HUES64 (cell line): Measurements from ENCODE around the gene CERK.

Experiments
- H3K27ac ChIP-seq: 2 replicates; pipeline ENCODE4 v1.7.0; 2013; ENCODE audit warnings: low read depth, low read length, inconsistent platforms
- H3K27me3 ChIP-seq: 2 replicates; pipeline ENCODE4 v1.6.1; 2013; ENCODE audit warnings: mild to moderate bottlenecking, low read length; ENCODE audit not compliant: insufficient read depth
- H3K36me3 ChIP-seq: 2 replicates; pipeline ENCODE4 v1.6.1; 2013; ENCODE audit warnings: mild to moderate bottlenecking, low read length; ENCODE audit not compliant: insufficient read depth
- H3K4me1 ChIP-seq: 2 replicates; pipeline ENCODE4 v1.6.1; 2013; ENCODE audit warnings: mild to moderate bottlenecking, low read length, moderate library complexity; ENCODE audit not compliant: insufficient read depth
- H3K4me3 ChIP-seq: 2 replicates; pipeline ENCODE4 v1.5.1; 2013; ENCODE audit warnings: mild to moderate bottlenecking, low read length, moderate library complexity
- H3K9ac ChIP-seq: 2 replicates; pipeline ENCODE4 v1.6.1; 2013; ENCODE audit warnings: mild to moderate bottlenecking, low read depth, low read length
- H3K9me3 ChIP-seq: 2 replicates; pipeline ENCODE4 v1.6.1; 2013; ENCODE audit warnings: low read depth, low read length; ENCODE audit not compliant: insufficient read depth
- WGBS: fragments of 150-250, 120-280 bp; methylation state at CpG from one replicate; pipeline ENCODE4 v1.1.7; 2013; ENCODE audit warnings: missing lambda C conversion rate; 5-methylcytosine and 5-hydroxymethylcytosine counted together

Gene CERK

DNA sequence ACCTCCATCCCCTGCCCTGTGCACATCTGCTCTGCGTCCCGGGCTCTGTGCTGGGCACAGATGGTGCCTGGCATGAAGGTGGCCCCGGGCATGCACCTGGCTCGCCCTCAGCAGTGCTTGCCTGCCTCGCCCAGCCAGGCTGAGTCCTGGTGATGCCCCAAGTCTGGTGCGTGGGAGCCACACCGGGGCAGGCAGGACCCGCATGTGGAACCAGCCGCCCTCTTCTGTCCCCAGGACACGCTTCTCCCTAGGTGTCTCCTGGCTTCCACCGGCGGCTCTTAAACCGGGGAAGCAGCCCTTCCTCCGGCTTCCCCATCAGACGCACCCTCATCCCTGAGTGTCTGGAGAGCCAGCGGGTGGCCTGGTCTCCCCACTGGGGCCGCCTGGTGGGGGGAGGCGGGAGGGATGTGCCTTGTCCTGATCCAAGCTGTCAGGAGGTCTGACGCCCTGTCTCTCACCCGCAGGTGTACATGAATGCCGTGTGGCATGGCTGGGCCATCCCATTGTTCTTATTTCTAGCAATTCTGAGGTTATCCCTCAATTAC is 72.8 kb downstream of the CERK start:
- no peaks in the 10 kb centered on the region for H3K9me3 ChIP-seq
- H3K27me3 ChIP-seq, result no peaks in the 10 kb centered on the region
- no peak overlapping the region for H3K9ac ChIP-seq
- H3K4me3 ChIP-seq, result no peak overlapping the region
- H3K4me1 ChIP-seq, result no peaks in the 10 kb centered on the region
- 96% methylated on average over 21 of the region's 21 CpGs for WGBS
- H3K27ac ChIP-seq, result no peak overlapping the region
- H3K36me3 ChIP-seq, result peaks cover 8% of the 10 kb centered on the region

DNA sequence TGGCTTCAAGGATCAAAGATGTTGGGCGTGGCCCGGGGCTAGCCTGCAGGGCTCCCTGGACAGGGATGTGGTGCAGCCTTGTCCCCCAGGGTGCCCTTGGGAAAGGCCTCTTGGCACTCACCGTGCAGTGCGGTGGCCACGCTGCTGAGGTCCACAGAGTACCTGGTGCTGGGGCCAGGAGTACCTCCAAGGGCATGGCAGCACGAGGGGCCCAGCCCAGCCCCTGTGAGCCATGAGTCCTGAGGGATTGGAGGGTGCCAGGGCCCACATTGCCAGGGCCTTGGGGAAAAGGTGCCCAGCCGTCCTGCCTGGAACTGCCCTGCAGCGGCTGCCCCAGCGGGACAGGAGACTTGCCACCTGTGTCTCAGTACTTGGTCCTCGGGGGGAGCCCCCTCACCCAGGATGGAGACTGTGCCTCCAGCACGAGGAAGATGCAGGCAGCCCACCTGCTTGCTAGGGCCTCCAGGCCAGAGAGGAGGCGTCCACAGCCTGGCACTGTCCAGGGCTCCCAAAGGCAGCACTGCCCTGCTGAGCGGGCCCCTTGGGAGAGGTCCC is 73.7 kb downstream of the CERK start:
- no peaks in the 10 kb centered on the region for H3K9me3 ChIP-seq
- 94% methylated on average over 13 of the region's 13 CpGs for WGBS
- no peaks in the 10 kb centered on the region for H3K4me1 ChIP-seq
- H3K27ac ChIP-seq, result no peak overlapping the region
- peaks cover 8% of the 10 kb centered on the region for H3K36me3 ChIP-seq
- H3K9ac ChIP-seq, result no peak overlapping the region
- H3K27me3 ChIP-seq, result no peaks in the 10 kb centered on the region
- H3K4me3 ChIP-seq, result no peak overlapping the region

DNA sequence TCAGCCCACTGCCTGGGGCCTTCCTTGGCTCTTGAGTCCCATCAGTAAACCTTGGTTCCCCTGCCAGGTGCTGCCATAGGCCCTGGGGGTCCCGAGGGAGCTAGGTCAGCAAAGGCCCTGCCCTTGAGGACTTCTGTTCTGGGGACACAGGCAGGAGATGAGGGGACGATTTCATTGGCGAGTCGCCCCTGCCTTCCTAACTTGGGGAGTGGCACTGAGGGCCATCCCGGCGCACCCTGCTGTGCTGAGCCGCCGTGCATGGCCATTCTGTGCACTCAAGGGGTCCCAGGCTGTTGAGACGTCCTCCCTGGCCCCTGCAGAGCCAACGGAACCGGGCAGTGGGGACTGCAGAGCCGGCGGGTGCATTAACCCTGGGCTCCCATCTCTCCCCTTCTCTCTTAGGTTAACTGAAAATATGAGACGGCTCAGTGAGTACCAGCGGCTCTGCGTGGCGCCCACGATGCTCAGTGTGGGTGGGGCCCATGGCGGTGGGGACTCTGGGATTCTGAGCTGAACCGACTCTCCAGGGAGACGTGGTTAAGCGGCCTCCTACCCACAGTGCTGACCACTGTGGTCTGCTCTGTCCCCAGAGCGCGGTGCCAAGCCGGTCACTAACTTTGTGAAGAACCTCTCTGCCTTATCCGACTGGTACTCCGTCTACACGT is 74.5 kb downstream of the CERK start:
- Histone ChIP-seq H3K27ac (no peak overlapping the region), H3K27me3 (no peaks in the 10 kb centered on the region), H3K4me1 (no peaks in the 10 kb centered on the region), H3K36me3 (0 out of 2 replicates have a peak, but pooled peaks cover 3% of the 10 kb centered on the region), H3K9ac (no peak overlapping the region), H3K9me3 (no peaks in the 10 kb centered on the region), H3K4me3 (no peak overlapping the region)
- WGBS, result 95% methylated on average over 28 of the region's 28 CpGs

DNA sequence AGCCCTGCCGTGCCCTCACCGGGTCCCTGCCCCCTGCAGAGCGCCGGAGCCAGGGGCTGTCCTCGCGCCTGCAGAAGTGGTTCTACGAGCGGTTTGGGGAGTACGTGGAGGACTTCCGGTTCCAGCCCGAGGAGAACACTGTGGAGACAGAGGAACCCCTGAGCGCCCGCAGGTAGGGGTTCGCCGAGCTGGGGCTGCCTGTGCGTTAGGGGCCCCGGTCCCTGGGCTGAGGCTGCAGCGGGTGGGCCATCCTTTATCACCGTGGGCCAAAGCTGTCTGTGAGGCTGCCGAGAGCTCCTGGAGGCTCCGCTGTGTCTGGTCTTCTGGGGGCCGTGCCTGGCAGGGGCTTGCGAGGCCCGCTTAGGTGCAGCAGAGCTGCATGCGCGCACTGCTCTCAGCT is 75.1 kb downstream of the CERK start:
- Histone ChIP-seq H3K4me1 (no peaks in the 10 kb centered on the region), H3K4me3 (no peak overlapping the region), H3K9ac (no peak overlapping the region), H3K36me3 (0 out of 2 replicates have a peak, but pooled peaks cover 3% of the 10 kb centered on the region), H3K27me3 (no peaks in the 10 kb centered on the region), H3K9me3 (no peaks in the 10 kb centered on the region), H3K27ac (no peak overlapping the region)
- WGBS, result 88% methylated on average over 26 of the region's 26 CpGs

DNA sequence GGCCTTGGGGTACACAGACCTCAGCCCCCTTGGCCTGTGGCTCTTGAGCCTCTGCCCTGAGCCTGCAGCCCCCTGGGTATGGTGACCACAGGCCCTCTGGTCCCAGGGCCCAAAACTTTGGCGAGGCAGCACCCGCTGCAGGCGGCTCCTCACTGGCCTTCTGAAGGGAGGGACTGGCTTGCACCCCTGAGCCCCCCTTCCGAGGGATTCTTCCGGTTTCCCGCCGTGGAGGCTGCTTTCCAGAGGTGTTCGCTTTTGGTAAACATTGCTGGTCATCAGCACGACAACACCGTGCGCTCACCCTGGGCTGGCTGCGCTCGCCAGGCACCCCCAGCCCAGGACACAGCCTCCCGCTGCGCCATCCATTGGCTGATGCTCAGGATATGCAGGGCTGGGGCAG is 75.8 kb downstream of the CERK start:
- Histone ChIP-seq H3K4me1 (no peaks in the 10 kb centered on the region), H3K27me3 (no peaks in the 10 kb centered on the region), H3K9me3 (no peaks in the 10 kb centered on the region), H3K36me3 (0 out of 2 replicates have a peak, but pooled peaks cover 3% of the 10 kb centered on the region), H3K27ac (no peak overlapping the region), H3K4me3 (no peak overlapping the region), H3K9ac (no peak overlapping the region)
- 93% methylated on average over 15 of the region's 15 CpGs for whole genome bisulfite sequencing

DNA sequence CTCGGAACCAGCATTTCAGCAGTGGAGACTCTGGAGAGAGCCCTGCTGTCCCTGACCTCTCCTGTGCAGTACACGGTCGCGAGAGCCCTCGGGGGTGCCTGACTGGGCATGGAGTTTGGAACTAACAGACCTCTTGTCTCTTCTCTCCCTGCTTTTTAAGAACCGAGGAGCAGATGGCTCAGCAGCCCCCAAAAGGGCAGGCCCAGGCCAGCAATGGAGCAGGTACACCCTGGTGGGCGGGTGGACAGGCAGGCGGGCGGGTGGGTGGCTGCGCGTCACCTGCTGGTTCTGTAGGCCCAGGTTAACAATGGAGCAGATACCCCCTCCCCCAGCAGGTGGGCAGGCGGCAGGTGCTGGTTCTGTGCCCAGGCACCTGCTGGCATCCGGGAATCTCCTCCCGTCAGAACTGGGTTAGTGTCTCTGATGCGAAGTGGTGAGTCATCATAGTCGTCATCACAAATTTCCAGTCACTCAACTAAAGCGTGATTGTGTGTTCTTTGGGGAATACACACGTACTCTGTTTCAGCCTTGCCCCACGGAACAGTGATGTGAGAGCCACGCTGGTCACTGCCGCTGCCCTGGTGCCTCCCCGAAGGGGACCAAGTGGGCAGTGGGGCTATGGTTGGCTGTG is 76.7 kb downstream of the CERK start:
- 88% methylated on average over 22 of the region's 22 CpGs for WGBS
- Histone ChIP-seq H3K4me3 (no peak overlapping the region), H3K4me1 (no peaks in the 10 kb centered on the region), H3K36me3 (no peaks in the 10 kb centered on the region), H3K9me3 (no peaks in the 10 kb centered on the region), H3K27me3 (no peaks in the 10 kb centered on the region), H3K27ac (no peak overlapping the region), H3K9ac (no peak overlapping the region)

DNA sequence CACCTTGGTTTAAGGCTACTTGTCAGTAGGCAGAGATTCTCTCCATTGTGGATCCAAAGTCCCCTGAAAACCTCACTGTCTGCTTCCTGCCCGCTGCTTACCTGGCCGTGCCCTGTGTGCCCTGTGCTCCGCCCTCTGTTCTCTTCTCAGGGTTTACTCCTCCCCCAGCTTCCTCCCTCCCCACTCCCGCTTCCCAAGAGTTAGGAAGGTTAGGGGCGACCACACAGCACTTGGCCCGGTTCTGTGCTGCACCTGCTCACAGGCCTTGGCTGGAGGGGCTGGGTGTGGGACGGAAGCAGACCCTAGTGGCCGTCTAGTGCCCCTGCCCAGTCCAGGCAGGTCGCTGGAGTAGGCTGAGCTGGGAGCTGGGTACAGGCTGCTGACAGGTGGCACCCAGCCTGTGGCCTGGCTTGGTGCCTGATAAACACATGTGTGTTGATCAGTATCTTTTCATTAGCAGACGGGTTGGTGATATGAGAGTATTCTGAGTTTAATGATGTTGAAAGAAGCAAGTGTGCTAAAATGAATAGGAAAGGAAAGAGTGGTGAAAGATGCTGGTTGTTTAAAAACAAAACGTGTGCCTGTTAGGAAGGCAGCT is 77.3 kb downstream of the CERK start:
- no peak overlapping the region for H3K4me3 ChIP-seq
- H3K4me1 ChIP-seq, result no peaks in the 10 kb centered on the region
- H3K36me3 ChIP-seq, result no peaks in the 10 kb centered on the region
- no peak overlapping the region for H3K9ac ChIP-seq
- 82% methylated on average over 11 of the region's 11 CpGs for WGBS
- no peaks in the 10 kb centered on the region for H3K27me3 ChIP-seq
- H3K27ac ChIP-seq, result no peak overlapping the region
- no peaks in the 10 kb centered on the region for H3K9me3 ChIP-seq

DNA sequence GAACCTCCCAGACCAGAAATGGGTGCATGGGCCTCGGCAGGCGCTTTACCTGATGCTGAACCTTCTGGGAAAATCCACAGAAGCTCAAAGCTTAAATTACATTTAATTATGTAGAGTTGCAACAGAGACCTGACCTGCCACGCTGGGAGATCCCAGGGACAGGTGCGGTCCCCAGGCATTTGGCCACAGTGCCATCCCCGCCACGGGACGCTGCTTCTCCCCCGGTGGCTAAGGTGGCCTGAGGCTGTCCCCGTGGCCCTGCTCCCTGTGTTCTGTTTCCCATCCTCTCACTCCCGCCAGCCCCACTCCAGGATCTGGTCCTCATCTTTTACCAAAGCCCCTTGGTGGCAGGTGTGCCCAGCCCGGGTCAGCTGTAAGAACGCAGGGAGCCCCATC is 78.3 kb downstream of the CERK start:
- Histone ChIP-seq H3K4me3 (no peak overlapping the region), H3K27ac (no peak overlapping the region)
- WGBS, result 95% methylated on average over 12 of the region's 12 CpGs

DNA sequence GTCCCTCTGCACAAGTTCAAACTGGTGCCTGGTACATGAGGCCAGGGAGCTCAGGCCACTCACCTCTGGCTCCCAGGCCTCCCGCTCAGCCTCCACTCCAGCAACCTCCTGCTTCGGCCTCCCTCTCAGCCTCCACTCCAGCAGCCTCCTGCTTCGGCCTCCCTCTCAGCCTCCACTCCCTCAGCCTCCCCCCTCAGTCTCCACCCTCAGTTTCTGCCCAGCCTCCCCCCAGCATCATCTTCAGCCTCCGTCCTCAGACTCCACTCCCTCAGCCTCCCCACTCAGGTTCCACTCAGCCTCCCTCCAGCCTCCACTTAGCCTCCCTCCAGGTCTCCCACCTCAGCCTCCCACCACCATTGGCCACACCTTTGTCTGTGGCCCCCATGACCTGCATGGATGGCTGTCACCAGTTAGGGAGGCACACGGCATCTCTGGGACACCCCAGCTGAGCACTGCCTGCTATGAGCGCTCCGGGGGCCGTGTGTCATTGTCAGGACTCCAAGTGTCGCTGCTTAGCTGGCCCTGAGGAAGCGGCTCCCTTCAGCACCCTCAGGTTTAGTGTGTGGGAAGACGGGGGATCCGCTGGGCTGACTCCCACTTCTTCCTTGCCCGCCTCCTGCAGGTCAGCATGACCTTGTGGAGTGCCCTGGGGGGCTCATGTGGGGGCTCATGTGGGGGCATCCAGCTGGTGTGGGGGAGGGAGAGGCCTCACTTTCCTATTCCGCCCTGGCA is 78.8 kb downstream of the CERK start:
- Histone ChIP-seq H3K27me3 (no peaks in the 10 kb centered on the region), H3K9me3 (no peaks in the 10 kb centered on the region), H3K36me3 (no peaks in the 10 kb centered on the region), H3K4me1 (no peaks in the 10 kb centered on the region), H3K27ac (no peak overlapping the region), H3K9ac (no peak overlapping the region), H3K4me3 (no peak overlapping the region)
- 97% methylated on average over 14 of the region's 14 CpGs for WGBS

More for the DNA sequence above, 78.3 kb downstream of the CERK start:
- no peaks in the 10 kb centered on the region for H3K36me3 ChIP-seq
- H3K4me1 ChIP-seq, result no peaks in the 10 kb centered on the region
- no peak overlapping the region for H3K9ac ChIP-seq
- no peaks in the 10 kb centered on the region for H3K9me3 ChIP-seq
- no peaks in the 10 kb centered on the region for H3K27me3 ChIP-seq

DNA sequence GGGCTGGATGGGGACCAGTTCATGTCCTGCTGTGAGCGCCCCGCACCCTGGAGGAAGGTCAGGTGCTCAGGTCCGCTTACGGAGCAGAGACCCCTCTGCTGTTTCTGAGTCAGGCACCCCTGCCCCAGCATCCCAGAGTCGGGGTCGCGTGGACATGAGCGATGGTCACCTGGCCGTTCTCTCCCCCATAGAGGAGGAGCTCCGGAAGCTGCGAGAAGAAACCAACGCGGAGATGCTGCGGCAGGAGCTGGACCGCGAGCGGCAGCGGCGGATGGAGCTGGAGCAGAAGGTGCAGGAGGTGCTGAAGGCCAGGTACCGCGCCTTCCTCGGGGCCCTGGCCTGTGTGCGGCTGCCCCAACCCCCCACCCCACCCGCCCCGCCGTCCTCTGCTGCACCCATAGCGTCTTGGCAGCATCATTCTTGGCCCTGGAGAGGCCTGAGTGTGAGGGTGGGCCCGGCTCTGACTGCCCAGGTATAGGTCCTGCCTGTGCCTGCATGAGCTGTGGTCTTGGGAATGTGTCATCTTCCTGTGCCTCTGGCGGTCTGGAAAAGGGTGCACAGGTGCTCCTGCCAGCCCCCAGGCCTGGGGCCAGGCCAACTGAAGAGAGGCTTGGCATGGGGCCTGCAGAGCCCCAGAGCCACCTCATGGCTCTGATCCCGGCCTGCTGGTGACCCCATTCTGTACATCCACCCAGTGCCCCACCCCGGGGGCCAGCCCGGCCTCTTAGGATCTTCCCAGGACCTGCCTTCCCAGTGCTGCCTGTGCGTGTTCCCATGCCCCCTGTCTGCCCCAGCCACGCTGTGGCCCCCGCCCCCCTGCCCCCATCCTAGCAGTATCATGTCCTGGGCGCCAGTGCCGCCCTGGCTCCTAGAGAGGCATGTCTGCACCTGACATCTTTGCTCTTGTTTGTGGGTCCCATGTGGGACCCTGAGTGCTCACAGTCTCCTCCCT is 79.8 kb downstream of the CERK start:
- H3K4me1 ChIP-seq, result no peaks in the 10 kb centered on the region
- no peaks in the 10 kb centered on the region for H3K27me3 ChIP-seq
- H3K36me3 ChIP-seq, result no peaks in the 10 kb centered on the region
- 95% methylated on average over 37 of the region's 37 CpGs for WGBS
- no peak overlapping the region for H3K4me3 ChIP-seq
- no peak overlapping the region for H3K27ac ChIP-seq
- H3K9ac ChIP-seq, result no peak overlapping the region
- no peaks in the 10 kb centered on the region for H3K9me3 ChIP-seq
